Measurements from ENCODE around the gene LHFPL6.

- TF ChIP-seq, protein P1, sequence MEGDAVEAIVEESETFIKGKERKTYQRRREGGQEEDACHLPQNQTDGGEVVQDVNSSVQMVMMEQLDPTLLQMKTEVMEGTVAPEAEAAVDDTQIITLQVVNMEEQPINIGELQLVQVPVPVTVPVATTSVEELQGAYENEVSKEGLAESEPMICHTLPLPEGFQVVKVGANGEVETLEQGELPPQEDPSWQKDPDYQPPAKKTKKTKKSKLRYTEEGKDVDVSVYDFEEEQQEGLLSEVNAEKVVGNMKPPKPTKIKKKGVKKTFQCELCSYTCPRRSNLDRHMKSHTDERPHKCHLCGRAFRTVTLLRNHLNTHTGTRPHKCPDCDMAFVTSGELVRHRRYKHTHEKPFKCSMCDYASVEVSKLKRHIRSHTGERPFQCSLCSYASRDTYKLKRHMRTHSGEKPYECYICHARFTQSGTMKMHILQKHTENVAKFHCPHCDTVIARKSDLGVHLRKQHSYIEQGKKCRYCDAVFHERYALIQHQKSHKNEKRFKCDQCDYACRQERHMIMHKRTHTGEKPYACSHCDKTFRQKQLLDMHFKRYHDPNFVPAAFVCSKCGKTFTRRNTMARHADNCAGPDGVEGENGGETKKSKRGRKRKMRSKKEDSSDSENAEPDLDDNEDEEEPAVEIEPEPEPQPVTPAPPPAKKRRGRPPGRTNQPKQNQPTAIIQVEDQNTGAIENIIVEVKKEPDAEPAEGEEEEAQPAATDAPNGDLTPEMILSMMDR (IDR thresholded peaks at IDR 0.05), result no peak
- no peak for TF ChIP-seq POLR2A (IDR thresholded peaks at IDR 0.05)
Measured at GRCh38 chr13:39397896-39398265, 205.1 kb downstream of the LHFPL6 start.

Data from esophagus squamous epithelium (tissue), 4 donors.